ENCODE measurements around the gene MAP7.

DNA sequence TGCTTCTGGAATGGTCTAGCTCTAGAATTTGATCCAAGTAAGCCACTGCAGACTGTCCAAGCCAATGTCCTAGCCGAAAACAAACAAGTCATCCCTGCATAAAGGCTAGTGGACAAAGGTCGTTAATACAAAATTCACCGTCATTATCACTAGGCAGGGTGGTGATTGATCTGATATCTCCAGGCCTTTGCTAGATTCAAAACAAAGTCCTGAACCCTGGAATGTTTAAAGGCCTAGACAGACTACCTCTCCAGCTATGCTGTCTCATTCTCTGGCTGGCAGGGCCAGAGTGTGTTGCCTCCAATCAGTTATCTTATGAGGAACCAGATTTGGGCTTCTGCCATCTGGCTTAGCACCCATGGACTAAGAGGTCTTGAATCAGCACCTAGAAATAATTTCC is 38.3 kb downstream of the MAP7 start:
- TF ChIP-seq POLR2AphosphoS5 (IDR thresholded peaks at IDR 0.05) (no peak), EP300 (IDR thresholded peaks at IDR 0.05) (no peak), POLR2A (IDR thresholded peaks at IDR 0.05) (no peak)
- TF ChIP-seq, protein P1, sequence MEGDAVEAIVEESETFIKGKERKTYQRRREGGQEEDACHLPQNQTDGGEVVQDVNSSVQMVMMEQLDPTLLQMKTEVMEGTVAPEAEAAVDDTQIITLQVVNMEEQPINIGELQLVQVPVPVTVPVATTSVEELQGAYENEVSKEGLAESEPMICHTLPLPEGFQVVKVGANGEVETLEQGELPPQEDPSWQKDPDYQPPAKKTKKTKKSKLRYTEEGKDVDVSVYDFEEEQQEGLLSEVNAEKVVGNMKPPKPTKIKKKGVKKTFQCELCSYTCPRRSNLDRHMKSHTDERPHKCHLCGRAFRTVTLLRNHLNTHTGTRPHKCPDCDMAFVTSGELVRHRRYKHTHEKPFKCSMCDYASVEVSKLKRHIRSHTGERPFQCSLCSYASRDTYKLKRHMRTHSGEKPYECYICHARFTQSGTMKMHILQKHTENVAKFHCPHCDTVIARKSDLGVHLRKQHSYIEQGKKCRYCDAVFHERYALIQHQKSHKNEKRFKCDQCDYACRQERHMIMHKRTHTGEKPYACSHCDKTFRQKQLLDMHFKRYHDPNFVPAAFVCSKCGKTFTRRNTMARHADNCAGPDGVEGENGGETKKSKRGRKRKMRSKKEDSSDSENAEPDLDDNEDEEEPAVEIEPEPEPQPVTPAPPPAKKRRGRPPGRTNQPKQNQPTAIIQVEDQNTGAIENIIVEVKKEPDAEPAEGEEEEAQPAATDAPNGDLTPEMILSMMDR (IDR thresholded peaks at IDR 0.05), result no peak
